CD4-positive, alpha-beta T cell treated with Interleukin-10 for 1 hour (primary cell): ENCODE results near the gene PASK.

ENCODE experiments used
- DNase-seq: peaks from one replicate; pipeline ENCODE4 v3.0.0-alpha.2; 2020

PASK gene

GRCh38 chr2:241179899-241180298, 30.6 kb upstream of the PASK start:
- no peak for DNase-seq

DNA sequence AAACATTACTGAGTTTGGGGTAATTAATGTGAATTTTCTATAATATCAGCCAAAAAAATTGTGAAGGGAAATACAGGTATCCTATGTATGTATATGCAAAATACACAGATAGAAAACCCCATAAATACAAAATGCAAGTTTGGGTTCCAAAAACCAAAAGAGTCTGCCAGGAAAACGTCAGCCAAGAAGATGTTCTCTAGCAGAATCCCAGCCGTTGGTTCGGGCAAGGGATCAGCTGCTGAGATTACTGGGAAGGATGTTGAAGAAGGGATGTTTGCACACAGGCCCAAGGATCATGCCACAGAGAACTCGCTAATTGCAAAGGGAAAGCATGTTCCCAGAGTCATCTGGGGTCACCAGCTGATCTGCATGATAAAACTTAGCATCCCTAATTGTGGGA, 29.7 kb upstream of the PASK start:
- no peak for DNase-seq

- DNase-seq = no peak
Measured at GRCh38 chr2:241177526-241178334, 28.5 kb upstream of the PASK start.

DNA sequence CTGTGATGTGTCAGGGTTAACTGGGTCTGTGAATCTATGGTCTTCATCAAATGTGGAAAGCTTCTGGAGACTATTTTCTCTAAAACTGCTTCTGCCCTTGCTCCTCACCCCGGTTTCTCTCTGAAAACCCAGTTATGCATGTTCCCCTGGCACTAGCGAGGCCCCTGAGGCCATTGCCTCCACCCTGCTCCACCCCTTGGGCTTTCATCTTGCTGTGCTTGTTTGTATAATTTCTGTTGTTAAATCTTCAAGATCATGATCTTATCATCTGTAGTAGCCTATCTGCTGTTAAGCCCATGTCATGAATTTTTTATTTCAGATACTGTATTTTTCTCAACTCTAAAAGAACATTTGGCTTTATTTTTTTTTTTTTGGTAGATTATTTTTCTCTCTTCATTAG, 24.3 kb upstream of the PASK start:
- no peak for DNase-seq

DNA sequence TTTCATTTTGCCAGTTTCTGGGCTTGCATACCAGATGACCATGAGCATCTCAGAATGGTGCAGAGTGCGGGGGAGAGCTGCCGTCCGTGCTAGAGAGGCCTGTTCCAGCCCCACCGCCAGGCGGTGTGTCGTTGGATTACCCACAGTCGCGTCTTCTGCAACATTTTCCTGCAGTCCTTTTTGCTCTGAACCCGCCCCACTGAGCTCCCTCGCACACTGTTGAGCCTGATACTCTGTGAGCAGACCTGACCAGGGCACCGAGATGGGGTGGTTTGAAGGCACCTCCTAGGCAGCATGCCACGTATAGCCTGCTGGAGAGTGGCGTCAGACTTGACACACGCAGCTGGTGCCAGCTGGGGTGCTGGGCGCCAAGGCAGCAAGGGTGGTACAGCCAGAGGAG, 19.1 kb upstream of the PASK start:
- no peak for DNase-seq

- DNase-seq = no peak
Measured at GRCh38 chr2:241163601-241164118, 14.4 kb upstream of the PASK start.

DNA sequence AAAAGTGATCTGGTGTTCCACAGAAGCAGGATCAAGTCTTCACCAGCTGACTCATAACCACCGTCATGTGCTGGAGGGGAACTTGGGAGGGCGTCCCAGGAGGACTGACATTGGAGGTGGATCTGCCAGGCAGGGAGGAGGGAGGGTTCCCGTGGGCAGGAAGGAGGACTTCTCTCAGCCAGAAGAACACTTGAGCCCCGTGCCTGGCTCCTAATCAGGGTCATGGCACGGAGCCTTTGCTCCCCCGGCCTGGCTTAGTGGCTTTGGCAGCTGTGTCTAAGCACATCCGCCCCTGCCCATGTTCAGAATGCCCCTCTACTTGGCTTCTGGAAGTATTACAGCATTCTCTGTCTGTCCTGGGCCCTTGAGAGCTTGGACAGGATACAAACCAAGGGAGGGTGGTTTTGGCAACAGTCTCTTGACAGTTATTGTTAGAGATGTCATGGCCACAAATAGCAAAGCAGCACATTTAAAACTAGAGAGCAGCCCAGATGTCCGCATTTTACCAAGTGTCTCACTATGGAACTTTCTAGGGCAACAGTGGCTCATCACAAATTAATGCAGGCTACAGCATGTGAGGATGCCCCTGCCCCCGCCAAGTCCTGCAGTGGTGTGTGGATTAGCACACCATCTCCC, 12.5 kb upstream of the PASK start:
- DNase-seq = no peak

DNA sequence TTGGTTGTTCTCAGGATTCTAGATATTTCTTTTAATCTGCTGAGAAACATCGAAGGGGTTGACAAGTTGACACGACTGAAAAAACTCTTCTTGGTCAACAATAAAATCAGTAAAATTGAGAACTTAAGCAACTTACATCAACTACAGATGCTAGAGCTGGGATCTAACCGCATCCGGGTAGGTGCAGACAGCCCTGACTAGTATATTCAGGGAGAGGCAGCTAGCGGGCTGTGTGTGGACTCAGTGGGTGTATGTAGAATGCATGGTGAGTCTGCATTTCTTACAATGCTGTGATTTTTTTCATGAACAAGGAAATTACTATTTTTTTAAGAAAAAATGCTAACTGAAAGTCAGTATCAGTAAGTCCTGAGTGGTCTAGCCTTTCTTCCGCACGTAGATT, 11.0 kb upstream of the PASK start:
- DNase-seq = no peak

- DNase-seq = no peak
Measured at GRCh38 chr2:241159116-241159515, 9.8 kb upstream of the PASK start.

DNA sequence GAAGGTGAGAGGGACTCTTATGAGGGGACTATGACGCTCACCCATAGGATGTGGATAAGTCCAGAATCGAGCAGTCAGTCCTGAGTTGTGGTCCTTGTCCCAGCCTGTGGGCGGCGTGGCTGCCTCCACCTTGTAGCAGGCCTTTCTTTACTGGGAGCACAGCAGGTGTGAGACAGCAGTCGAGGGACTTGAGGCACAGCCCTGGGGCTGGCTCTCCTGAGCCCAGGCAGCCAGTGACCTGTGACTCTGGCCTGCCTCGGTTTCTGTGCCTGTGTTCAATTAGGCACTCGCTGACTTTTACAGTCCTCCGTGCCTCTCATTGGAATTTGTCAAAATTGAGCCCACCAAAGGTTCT, 9.3 kb upstream of the PASK start:
- DNase-seq = no peak

GRCh38 chr2:241157841-241158545, 8.7 kb upstream of the PASK start:
- no peak for DNase-seq

- DNase-seq = no peak
Measured at GRCh38 chr2:241156971-241157441, 7.7 kb upstream of the PASK start.

GRCh38 chr2:241155936-241156335, 6.7 kb upstream of the PASK start:
- DNase-seq = no peak

- DNase-seq = no peak
Measured at GRCh38 chr2:241154915-241155314, 5.6 kb upstream of the PASK start.

DNA sequence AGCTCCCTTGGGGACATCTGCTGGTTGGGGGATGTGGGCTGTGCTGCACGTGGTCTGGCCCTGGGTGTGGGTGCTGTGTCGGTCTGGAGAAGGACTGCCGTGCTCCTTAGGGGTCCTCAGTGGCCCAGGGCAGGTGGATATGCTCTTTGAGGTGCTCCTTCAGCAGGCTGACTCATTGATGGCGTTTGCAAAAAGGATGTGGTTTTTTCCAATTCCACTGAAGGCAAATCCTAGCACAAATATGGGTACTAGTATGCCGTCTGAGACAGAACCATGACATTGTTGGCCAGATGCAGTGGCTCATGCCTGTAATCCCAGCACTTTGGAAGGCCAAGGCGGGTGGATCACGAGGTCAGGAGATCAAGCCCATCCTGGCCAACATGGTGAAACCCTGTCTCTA, 4.3 kb upstream of the PASK start:
- DNase-seq = no peak

- DNase-seq = no peak
Measured at GRCh38 chr2:241151934-241152660, 2.8 kb upstream of the PASK start.

GRCh38 chr2:241150660-241151530, 1.6 kb upstream of the PASK start:
- DNase-seq = no peak

- peak; percentile 98 for DNase-seq
Measured at GRCh38 chr2:241149925-241150659, 820 bp upstream of the PASK start, which contains the start of gene PPP1R7. Gene PPP1R7 (plus strand): TSS chr2:241150467. CDS start chr2:241150496, 29 bp downstream.

DNA sequence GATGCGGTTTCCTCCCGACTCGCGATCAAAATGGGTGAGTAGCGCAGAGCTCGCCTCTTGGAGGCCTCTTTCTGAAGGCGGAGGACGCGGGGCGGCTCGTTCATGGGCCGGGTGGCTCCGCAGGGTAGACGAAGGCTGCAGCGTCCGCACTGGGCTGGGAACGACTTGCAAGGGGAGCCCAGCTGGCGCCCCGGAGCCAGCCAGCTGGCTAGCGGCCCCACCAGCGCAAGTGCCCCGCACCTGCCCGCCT, 328 bp upstream of the PASK start:
- DNase-seq = no peak

- no peak for DNase-seq
Measured at GRCh38 chr2:241148239-241148638, 1.0 kb downstream of the PASK start.

DNA sequence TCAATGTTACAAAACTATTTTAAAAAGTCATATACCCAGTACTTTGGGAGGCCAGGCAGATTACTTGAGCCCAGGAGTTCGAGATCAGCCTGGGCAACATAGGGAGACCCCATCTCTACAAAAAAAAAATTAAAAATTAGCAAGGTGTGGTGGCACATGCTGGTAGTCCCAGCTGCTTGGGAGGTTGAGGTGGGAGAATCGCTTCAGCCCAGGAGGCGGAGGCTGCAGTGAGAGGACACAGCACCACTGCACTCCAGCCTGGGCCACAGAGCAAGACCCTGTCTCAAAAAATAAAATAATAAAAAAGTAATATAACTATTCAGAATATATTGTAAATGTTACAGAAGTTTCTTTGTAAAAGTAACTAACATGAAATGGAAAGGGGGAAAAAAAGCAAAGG, 1.9 kb downstream of the PASK start:
- DNase-seq = no peak

DNA sequence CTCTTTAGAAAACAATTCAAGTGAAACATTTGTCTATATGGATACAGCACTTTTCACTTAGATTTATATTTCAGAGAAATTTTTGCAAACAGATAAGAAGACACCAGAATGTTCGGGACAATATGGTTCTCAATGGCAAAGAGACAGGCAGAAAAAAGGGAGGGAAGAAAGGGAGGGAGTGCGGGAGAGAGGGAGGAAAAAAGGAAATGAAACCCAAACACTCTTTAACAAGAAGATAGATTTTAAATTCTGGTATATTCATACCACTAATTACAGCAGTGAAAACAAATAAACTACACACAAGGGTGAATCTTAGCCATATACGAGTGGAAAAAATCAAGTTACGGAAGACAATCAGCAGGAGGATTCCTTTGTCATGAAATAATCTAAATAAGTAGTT, 3.0 kb downstream of the PASK start:
- DNase-seq = no peak
